GM18511 (cell line): Measurements from ENCODE around the gene PALLD.
"Not testable (repeated sequence)": the region's sequence is repeated elsewhere in the genome, so short reads cannot be mapped to it uniquely, and the experiment has no call there.

Experiments used
- ATAC-seq: cut with Tn5 transposase; IDR thresholded peaks from one replicate; pipeline ENCODE4 v1.9.1; 2021; ENCODE audit warnings: mild to moderate bottlenecking, moderate library complexity; ENCODE audit not compliant: unreplicated experiment

Gene PALLD

DNA sequence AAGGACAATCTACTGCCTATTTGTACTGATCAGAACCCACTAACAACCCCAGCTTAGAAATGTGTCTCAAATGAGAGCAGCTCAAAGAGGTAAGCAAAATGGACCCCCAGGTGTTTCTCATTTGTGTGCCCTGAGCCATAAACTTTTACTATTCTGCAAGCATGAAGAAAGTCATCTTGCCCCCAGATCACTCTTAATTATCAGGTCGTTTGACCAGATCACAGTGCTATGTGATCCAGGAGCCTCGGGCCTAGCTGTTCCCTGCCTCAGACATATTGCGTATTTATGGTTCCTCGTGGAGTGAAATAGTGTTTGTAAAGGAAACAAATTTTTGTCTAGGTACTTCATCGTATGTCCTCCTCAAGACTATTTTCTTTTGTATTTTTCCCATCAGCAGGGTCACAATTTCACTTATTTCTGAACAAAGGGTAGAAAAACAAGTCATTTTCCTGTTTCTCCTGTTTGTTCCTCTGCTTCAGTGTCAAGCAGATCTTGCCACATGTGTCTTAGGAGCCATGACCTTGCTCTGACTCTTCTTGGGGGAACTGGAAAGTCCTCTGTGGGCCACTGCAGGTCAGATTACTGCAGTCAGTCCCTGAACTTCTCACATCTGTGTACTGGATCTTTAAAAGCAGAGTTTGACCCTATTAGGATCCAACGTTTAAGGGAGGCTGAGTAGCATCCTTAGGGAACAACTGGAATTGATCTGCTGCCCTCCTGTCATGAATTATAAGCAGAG is 194.9 kb downstream of the PALLD start:
- ATAC-seq: no peak

DNA sequence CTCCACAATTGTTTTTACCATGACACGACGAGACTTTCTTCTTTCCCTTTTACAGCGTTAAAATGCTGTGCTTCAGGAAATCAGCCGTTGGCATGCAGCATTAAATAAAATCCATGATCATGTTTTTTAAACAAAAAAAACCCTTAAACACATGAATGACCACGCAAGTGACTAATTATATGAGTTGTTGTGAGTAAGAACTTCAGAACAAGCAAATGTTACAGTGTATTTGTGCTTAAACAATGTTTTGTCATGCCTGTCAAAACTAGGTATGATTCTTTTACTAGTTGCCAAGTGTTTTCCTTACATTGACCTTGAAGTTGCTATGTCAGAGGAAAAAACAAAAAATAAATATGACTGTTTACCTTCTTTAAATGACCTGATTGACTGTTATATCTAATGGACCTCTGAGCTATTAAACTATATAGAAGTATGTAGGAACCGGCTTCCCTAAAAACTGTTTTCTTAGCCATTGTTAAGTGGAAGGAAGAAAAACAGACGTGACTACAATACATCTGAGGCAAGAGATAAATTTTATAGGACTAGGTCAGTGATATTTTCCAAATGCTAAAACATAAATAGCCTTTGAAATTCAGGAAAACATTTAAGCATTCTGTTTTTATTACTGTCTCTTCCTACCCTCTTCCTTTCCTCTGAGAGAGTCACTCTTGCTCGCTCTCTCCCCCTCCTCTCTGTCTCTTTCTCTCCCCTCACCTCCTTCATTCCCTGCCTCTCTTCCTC is 197.1 kb downstream of the PALLD start:
- ATAC-seq: no peak

DNA sequence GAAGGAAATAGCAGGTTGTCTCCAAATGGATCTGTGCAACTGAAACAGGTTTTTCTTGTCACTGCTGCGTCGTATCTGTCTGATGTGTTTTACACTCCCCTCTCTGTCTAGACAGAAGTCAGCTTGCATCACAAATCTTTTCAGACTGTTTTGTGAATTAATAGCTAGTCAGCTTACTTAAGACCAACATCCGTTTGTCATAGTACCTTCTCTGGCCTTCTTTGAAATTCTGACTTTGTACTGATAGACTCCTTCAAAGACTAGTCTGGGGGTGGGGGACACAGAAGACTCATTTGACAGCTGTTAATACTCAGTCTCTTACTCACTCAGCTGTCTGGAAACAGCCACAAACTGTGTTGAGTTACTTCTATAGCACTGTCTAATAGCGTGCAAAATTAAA is 197.8 kb downstream of the PALLD start:
- ATAC-seq: no peak

DNA sequence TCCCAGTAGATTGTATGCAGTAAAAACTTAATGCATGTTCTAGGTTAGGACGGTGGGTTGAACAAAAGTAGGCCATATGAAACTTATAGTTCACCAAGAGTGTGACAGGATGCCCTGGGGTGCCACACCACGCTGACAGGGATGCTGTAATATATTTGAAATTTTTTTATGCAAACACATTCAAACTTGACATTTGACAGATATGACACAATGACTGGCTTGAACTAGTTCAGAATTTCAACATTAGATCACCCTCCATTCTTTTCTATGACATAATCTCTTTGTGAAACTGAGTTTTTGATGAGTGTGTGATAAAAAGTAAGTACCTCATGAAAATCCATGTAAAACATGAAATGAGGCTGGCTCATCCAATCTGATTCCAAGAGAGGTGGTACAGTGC is 198.4 kb downstream of the PALLD start:
- ATAC-seq: no peak

DNA sequence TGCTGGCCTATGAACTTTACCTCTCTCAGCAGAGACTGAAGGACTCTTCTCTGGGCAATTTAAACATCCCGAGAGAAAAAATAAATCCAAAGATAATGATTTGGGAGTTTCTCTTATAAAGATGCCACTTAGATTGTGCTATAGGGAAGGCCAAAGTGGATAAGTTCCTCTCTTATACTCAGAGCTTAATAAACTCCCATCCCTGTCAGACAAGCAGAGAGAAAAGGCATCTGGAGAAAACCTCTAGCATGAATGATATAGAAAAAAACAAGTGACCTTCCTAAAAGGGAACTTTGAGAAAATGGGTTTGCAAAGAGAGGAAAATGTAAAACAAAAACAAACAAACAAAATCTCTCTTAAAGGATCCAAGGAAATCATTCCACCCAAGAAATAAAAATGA is 199.4 kb downstream of the PALLD start:
- no peak for ATAC-seq

DNA sequence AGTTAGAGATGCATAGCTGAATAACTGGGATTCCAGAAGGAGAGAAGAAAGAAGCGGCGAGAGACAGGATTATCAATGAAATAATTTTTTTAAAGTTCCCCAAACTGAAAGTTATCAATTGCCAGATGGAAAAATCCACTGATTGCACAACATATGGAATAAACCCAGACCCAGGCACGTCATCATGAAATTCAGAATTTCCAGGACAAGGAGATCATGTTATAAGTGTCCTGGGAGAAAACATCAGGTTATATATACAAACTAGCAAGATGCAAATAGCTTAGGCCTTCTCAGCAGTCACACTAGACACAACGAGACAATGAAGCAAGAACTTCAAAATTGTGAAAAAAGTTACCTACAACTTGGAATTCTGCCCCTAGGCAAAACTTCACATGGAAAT is 200.0 kb downstream of the PALLD start:
- no peak for ATAC-seq

DNA sequence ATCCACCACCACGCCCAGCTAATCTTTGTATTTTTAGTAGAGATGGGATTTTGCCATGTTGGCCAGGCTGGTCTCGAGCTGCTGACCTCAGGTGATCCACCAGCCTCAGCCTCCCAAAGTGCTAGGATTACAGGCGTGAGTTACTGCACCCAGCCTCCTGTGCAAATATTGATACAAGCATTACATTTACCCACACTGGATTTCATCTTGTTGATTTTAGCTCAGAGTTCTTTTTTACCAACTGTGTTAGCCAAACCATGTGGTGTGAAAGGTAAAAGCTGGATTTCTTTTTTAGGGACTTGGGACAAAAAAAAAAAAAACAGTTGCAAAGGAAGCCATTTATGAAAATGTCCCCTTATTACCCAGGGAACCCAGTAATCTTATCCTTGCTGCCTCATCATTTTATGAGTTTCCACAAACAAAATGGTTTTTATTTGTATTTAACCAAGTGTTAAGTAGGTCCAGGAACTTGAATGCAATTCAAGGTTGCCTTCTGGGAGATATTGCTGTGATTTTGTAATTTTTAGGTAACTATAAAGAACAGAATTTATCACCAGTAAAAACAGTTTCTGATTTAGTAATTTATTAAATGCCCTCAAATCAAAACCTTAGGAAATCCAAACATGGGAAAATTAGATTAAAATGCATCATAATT is 202.5 kb downstream of the PALLD start:
- no peak for ATAC-seq

DNA sequence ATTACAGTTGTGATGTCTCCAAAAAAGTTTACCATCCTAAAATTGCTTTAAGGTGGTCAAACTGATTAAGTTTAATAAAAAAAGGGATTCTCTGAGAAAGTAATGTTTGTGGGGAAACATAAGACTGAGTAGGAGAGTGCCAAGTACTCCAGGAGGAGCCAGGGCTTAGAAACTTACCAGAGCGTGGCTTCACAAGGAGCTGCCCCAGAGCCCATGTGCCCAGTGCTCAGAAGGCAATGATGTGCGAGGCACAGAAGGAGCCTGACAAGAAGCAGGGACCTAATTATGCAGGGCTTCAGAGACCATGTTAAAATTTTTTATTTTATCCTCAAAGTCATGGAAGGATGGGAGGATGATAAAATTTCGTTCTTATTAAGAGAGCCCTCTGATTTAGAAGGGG is 204.2 kb downstream of the PALLD start:
- ATAC-seq: no peak

DNA sequence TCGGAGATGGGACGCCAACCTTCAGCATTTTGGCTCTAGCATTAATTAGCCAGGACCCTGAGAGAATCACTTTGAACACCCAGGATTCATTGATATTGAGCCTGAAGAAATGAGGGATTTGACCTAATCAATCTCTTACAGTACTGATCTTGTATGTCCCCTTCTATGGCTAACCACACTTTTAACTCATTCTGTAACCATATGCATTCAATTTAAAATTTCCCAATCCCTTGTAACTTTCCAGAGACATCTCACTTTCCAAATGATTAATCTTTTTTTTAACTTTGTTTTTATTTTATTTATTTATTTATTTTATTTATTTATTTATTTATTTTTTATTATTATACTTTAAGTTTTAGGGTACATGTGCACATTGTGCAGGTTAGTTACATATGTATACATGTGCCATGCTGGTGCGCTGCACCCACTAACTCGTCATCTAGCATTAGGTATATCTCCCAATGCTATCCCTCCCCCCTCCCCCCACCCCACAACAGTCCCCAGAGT is 205.8 kb downstream of the PALLD start:
- ATAC-seq: not testable (repeated sequence)

DNA sequence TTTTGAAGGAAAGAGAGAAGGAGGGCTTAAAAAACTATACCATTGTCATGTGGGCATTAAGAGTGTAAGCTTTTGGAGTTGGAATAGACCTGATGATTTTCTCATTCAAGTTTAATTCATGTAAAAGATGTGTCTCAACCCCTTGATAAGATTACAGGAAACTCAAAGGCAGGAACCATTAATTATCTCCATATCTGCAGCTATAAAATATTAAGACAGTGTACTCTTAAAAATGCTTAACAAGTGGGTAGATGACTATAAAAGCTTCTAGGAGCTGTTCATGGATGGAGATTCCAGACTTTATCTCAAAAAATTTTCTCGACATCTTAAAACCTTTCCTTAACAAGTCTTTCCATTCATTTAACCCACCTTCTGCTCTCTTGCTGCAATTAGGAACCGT is 208.3 kb downstream of the PALLD start:
- ATAC-seq: no peak

DNA sequence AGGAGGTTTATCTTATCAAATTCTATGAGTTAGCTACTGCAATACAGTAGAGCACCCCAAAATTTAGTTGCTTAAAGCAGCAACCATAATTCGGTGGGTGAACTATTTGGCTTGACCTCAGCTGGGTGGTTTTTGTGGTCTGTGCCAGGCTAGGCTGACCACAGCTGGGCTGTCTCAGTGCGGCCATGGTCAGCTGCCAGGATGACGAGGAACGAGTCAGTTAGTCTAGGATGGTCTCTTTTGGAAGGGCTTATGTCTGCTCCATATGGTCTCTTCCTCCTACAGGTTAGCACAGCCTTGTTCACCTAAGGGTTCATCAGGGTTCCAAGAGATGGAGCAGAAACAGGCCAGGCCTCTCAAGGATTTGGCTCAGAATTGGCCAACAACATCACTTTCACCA is 210.4 kb downstream of the PALLD start:
- no peak for ATAC-seq

DNA sequence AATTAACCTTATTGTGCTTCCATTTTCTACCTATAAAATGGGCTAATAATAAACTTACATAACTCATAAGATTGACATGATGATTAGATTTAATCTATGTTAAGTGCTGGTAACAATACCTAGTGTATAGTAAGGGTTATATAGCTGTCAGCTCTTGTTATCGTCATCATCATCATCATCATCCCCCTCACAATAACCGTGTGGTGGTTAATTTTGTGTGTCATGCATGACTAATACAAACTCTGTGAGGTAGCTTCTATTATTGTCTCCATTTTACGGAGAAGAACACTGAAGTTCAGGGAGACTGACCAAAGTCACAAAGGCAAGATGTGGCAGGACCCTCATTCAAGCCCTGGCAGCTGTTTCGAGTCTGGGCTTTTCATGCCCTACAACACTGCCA is 211.3 kb downstream of the PALLD start:
- ATAC-seq: no peak

DNA sequence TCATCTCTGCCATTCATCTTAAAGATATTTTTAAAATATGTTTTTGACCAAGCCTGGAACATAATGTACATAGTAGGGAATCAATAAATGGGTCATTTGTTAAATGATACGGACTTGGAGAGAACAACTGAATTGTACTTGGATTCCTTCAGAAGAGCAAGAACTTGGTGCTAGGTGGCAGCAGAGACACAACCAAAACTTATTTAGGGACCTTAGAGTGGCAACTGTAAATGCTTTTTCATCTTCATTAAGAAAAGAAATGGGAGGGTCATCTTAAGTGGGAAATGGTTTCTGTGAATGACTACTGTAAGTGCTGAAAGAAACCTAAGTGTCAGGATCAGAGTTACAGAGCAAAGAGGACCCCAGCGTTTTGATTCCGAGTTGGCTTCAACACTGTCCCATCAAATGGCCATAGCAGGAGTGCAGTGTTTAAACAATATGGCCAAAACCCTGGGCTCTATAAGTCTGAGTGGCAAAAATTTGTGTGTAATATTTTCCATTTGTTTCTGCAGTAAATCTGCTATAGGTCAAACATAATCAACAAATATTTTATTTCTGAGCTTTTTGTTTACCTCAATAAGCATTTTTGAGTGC is 213.6 kb downstream of the PALLD start:
- no peak for ATAC-seq

DNA sequence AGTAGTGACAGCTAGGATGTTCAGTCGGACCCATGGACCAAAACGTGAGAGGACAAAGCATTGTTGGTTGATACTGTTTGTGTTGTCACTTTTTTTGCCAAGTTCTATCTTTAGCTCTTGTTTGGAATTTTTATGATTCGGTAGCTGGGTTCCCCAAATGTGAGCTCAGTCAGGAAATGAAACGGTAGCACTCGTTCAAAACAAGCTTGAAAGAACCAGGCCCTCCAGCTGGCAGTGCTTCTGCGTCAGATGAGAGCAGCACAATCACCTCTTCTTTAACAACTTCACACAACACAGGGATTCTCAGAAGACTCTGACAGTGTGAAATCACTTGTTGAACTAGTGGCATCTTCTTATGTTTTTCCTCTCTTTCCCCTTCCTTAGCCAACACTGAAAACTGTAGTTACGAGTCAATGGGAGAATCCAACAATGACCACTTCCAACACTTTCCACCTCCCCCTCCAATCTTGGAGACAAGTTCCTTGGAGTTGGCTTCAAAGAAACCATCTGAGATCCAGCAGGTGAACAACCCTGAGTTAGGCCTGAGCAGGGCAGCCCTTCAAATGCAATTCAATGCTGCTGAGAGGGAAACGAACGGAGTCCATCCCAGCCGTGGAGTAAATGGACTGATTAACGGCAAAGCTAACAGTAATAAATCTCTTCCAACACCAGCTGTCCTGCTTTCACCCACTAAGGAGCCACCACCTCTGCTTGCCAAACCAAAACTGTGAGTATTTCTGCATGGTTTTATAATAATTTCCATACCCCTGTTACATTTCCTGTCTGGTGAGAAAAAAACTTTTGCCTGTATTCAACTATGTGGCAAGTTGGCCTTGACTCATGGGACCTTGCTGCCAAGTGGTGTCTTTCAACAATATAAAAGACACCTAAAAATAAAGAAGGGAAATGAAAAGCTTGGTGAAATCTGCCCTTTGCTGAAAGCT is 214.6 kb downstream of the PALLD start:
- peak; percentile 62 for ATAC-seq

DNA sequence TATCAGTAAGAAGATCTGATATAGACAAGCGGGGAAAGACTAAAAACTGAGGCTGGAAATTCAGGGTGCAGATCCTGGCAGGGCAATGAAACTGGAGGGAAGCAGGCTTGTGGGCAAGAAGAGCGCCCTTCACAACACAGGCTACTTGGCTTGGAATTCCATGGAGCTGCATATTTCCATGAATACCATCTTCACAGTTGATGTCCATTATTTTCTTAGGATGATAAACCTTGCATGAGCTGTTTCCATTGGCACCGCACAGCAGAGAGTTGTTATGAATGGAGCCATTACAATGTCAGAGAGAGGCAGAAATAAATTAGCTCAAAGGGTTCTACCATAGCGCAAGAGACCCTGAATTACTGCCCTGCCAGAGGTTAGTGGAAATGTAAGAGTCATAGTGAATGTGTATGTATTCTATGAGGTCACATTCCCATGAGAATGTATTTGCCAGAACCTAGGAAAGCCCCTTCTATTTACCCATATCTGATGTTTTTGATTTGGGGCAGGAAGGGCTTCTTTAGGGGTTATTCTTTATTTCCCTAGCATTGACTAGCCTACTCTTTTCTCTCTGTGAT is 215.6 kb downstream of the PALLD start:
- no peak for ATAC-seq

DNA sequence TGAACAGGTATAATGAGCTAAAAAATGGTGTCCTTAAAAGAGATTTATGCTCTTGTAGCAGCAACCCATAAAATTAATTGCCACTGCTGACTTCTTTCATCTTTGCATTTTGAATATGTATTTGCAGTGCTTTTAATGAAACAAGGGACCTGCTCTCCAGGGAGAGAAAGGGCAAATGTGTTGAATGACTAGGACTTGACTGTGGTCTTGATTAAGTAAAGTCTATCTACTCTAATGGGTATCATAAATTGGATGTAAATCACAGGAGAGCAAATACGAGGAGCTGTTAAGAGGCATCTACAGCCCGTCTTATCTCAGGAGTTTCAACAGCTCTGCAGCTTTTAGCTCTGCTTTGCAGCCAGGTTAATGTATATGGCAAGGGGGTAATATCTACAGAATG is 216.4 kb downstream of the PALLD start:
- ATAC-seq: no peak

DNA sequence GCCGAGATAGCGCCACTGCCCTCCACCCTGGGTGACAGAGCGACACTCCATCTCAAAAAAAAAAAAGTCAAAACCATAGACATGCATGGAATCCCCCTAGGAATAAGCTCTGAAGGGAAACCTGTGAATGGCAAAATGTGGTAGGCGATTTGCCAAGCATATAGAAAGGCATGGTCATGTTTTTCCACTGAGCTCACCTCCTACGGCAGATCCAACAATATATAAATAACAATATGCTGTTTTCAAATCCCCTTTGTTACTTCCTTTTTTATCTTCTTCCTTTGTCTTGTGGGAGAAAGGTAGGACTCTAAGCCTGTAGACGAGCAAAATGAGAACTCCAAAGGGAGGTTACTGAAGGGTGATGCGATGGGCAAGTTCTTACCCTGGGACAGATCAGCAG is 219.0 kb downstream of the PALLD start:
- ATAC-seq: no peak

DNA sequence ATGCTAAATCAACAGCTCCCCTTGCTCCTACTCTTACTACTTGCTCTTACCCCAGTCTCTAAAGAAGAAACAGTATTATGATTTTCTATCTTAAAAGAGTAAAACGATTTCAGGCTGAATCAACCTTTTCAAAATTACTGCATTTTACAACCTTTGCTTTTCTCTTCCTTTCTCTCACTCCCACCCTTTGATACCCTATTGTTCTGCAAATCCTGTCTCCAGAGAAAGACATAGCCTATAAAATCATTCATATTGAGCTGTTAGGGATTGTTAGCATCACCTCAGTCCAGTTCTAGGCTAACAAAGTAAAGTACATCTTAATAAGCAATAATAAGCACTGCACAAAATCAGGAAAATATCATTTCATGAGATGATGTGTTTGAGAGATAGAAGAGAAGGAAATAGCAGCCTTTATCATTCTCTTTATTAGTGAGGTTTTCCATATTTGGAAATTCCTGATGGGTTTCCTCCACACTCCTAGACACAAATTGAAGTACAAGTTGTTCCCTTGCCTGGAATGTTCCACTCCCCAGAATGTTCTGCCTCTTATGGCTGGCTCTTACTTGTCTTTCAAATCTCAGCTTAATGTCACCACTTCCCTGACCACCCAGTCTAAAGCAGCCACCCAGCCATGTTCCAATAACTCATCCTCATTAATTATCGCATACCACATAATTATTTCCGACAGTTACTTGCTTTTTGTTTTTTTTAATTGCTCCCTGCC is 219.7 kb downstream of the PALLD start:
- no peak for ATAC-seq

DNA sequence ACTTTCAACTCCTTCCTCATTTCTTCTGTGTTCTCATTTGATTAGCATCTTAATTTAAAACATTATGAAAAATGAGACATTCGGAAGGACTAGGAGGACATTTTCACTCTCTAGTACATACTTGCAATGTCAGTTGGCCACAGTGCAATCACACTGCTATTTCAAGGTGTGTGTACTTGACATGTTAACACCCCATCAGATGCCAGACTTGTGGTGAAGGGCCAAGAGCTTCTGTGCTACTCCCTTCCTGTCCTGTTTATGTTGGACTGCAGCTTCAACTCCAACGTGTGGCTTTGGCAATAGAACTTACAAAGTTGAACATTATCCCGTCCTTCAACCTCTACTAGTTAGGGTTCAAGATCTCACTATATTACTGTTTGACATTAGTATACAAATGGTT is 221.0 kb downstream of the PALLD start:
- no peak for ATAC-seq
